MV-4-11 (cell line): ENCODE measurements around the gene RPRD1B.

Source experiments
- DNase-seq: peaks from one replicate; lab custom pipeline; 2025; lab: John Stamatoyannopoulos, UW

The RPRD1B gene

GRCh38 chr20:38033330-38034107, at the start of gene RPRD1B, which contains the start of gene TTI1:
RPRD1B (plus strand) TSS chr20:38033746; CDS start chr20:38033948, 202 bp downstream.
TTI1 (minus strand) TSS chr20:38033456; CDS start chr20:38013816, 19,640 bp downstream.
- peak; percentile 83 for DNase-seq

GRCh38 chr20:37984018-37984785, 49.3 kb upstream of the RPRD1B start:
- no peak for DNase-seq

- no peak for DNase-seq
Measured at GRCh38 chr20:37986044-37986858, 47.3 kb upstream of the RPRD1B start.

GRCh38 chr20:37986873-37987601, 46.5 kb upstream of the RPRD1B start:
- no peak for DNase-seq

- no peak for DNase-seq
Measured at GRCh38 chr20:37987602-37988290, 45.8 kb upstream of the RPRD1B start.

GRCh38 chr20:37988306-37988954, 45.1 kb upstream of the RPRD1B start:
- DNase-seq, result no peak

GRCh38 chr20:37989601-37990295, 43.8 kb upstream of the RPRD1B start:
- DNase-seq, result peak; percentile 41

- peak; percentile 98 for DNase-seq
Measured at GRCh38 chr20:37990571-37991151, 42.9 kb upstream of the RPRD1B start.

GRCh38 chr20:37991157-37991866, 42.2 kb upstream of the RPRD1B start:
- no peak for DNase-seq

- DNase-seq, result no peak
Measured at GRCh38 chr20:37991908-37992307, 41.6 kb upstream of the RPRD1B start.

GRCh38 chr20:37992802-37993409, 40.6 kb upstream of the RPRD1B start:
- peak; percentile 82 for DNase-seq

GRCh38 chr20:37994512-37994911, 39.0 kb upstream of the RPRD1B start:
- DNase-seq, result no peak

- DNase-seq, result no peak
Measured at GRCh38 chr20:37995856-37996605, 37.5 kb upstream of the RPRD1B start.

GRCh38 chr20:37997516-37997915, 36.0 kb upstream of the RPRD1B start:
- DNase-seq, result no peak

GRCh38 chr20:37999526-38000263, 33.9 kb upstream of the RPRD1B start:
- peak; percentile 84 for DNase-seq

- no peak for DNase-seq
Measured at GRCh38 chr20:38000293-38000692, 33.3 kb upstream of the RPRD1B start.
